Mesendoderm (in vitro differentiated cells): Measurements from ENCODE around the gene CALD1.

ENCODE experiments used
- DNase-seq: peaks from one replicate; pipeline ENCODE4 v3.0.0; 2013
- H2AK5ac ChIP-seq: 2 replicates; pipeline ENCODE4 v1.6.1; 2013; ENCODE audit warnings: low read length, inconsistent platforms
- H2BK120ac ChIP-seq: 2 replicates; pipeline ENCODE4 v1.6.1; 2013; ENCODE audit warnings: low read depth, mild to moderate bottlenecking, low read length, moderate library complexity, mixed read lengths
- H2BK15ac ChIP-seq: replicated peaks from 2 replicates; pipeline ENCODE4 v1.6.1; 2013; ENCODE audit warnings: low read depth, mild to moderate bottlenecking, moderate library complexity
- H2BK5ac ChIP-seq: 2 replicates; pipeline ENCODE4 v1.6.1; 2013; ENCODE audit warnings: low read length, inconsistent platforms
- H3K18ac ChIP-seq: 2 replicates; pipeline ENCODE4 v1.6.1; 2013; ENCODE audit warnings: mild to moderate bottlenecking, low read length, mixed read lengths
- H3K23ac ChIP-seq: one replicate; pipeline ENCODE4 v1.6.1; 2013; ENCODE audit warnings: low read length
- H3K27ac ChIP-seq: 2 replicates; pipeline ENCODE4 v1.5.1; 2013; ENCODE audit warnings: low read depth, mild to moderate bottlenecking, inconsistent platforms, low read length, moderate library complexity
- H3K27me3 ChIP-seq: 2 replicates; pipeline ENCODE4 v1.6.1; 2013; ENCODE audit warnings: low read length, control low read depth, mild to moderate bottlenecking, inconsistent platforms; ENCODE audit not compliant: insufficient read depth, poor library complexity
- H3K36me3 ChIP-seq: 2 replicates; pipeline ENCODE4 v1.6.1; 2013; ENCODE audit warnings: low read length, inconsistent platforms; ENCODE audit not compliant: control insufficient read depth, insufficient read depth
- H3K4ac ChIP-seq: one replicate; pipeline ENCODE4 v1.6.1; 2013; ENCODE audit warnings: low read depth, mild to moderate bottlenecking, low read length, moderate library complexity
- H3K4me1 ChIP-seq: 2 replicates; pipeline ENCODE4 v1.6.1; 2013; ENCODE audit warnings: low read depth, low read length, inconsistent platforms; ENCODE audit not compliant: control insufficient read depth
- H3K4me2 ChIP-seq: 2 replicates; pipeline ENCODE4 v1.6.1; 2013; ENCODE audit warnings: low read length
- H3K4me3 ChIP-seq: 2 replicates; pipeline ENCODE4 v1.5.1; 2013; ENCODE audit warnings: mild to moderate bottlenecking, low read length
- H3K56ac ChIP-seq: one replicate; pipeline ENCODE4 v1.6.1; 2013; ENCODE audit warnings: low read length
- H3K79me1 ChIP-seq: 2 replicates; pipeline ENCODE4 v1.6.1; 2013; ENCODE audit warnings: low read length, inconsistent platforms
- H3K79me2 ChIP-seq: 2 replicates; pipeline ENCODE4 v1.6.1; 2013; ENCODE audit warnings: mild to moderate bottlenecking, low read length; ENCODE audit not compliant: control insufficient read depth, insufficient read depth
- H3K9ac ChIP-seq: 2 replicates; pipeline ENCODE4 v1.6.1; 2013; ENCODE audit warnings: low read length, inconsistent platforms
- H4K5ac ChIP-seq: one replicate; pipeline ENCODE4 v1.6.1; 2013; ENCODE audit warnings: low read length
- H4K8ac ChIP-seq: one replicate; pipeline ENCODE4 v1.6.1; 2013; ENCODE audit warnings: low read depth, mild to moderate bottlenecking, control low read depth, low read length, moderate library complexity
- WGBS: extraction: QIAGEN DNeasy Blood & Tissue Kit; methylation state at CpG from one replicate; pipeline ENCODE4 v1.1.7; 2013; ENCODE audit warnings: low lambda C conversion rate, missing lambda C conversion rate; ENCODE audit not compliant: insufficient coverage; ENCODE audit errors: extremely low coverage; 5-methylcytosine and 5-hydroxymethylcytosine counted together

The CALD1 gene

DNA sequence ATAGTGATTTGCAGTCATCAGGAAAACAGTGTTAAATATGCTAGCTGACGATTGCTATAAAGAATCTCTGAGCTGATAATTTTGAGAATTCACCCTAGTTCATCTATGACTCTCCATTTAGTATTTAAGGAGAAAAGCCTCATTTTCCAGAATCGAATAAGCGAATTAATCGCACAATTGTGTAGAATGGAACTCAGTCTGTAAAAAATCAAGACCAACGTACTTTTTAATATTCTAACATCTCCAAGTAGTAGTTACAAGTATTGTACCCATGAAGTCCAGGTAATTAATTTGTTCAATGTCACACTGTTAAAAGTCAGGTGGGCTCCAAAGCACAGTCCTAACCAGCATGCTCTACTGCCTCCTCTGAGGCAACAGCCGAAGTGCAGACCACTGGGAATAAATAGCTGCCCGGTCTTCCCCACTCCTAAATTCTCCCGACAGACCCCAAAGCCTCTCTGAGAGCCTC, 206.5 kb downstream of the CALD1 start:
- Histone ChIP-seq H3K4ac (no peak overlapping the region), H3K9ac (peak overlapping the region; percentile 64), H4K5ac (no peak overlapping the region), H3K4me2 (peak overlapping the region; percentile 50), H3K18ac (no peak overlapping the region), H2BK15ac (no peak overlapping the region), H3K27ac (no peak overlapping the region), H3K4me3 (no peak overlapping the region), H3K4me1 (no peaks in the 10 kb centered on the region), H3K79me2 (peaks cover 2% of the 10 kb centered on the region), H4K8ac (peak overlapping the region; percentile 83), H3K79me1 (peaks cover 3% of the 10 kb centered on the region), H3K27me3 (no peaks in the 10 kb centered on the region), H2AK5ac (no peak overlapping the region), H2BK5ac (no peak overlapping the region), H3K36me3 (no peaks in the 10 kb centered on the region), H3K56ac (peak overlapping the region; percentile 86), H3K23ac (no peak overlapping the region), H2BK120ac (no peak overlapping the region)
- WGBS = no CpG with 5 or more reads among the region's 8 CpGs
- no peak for DNase-seq

- peak within 1 kb of the TSS; percentile 46 for H3K4ac ChIP-seq
- DNase-seq = peak; percentile 99
- H3K79me2 ChIP-seq = peaks cover 2% of the 10 kb centered on the region
- H3K4me2 ChIP-seq = peak within 1 kb of the TSS; percentile 99
- no peak within 1 kb of the TSS for H2BK5ac ChIP-seq
- no CpG with 5 or more reads among the region's 70 CpGs for WGBS
- H3K27ac ChIP-seq = peak within 1 kb of the TSS; percentile 51
- peak within 1 kb of the TSS; percentile 83 for H4K8ac ChIP-seq
- peaks cover 2% of the 10 kb centered on the region for H3K4me1 ChIP-seq
- H3K23ac ChIP-seq = no peak within 1 kb of the TSS
- no peaks in the 10 kb centered on the region for H3K27me3 ChIP-seq
- H3K9ac ChIP-seq = peak within 1 kb of the TSS; percentile 83
- H2BK15ac ChIP-seq = no peak within 1 kb of the TSS
- H2BK120ac ChIP-seq = no peak within 1 kb of the TSS
- peaks cover 3% of the 10 kb centered on the region for H3K79me1 ChIP-seq
- peak within 1 kb of the TSS; percentile 53 for H3K18ac ChIP-seq
- H4K5ac ChIP-seq = no peak within 1 kb of the TSS
- no peak within 1 kb of the TSS for H2AK5ac ChIP-seq
- peak within 1 kb of the TSS; percentile 75 for H3K4me3 ChIP-seq
- peak within 1 kb of the TSS; percentile 94 for H3K56ac ChIP-seq
- H3K36me3 ChIP-seq = no peaks in the 10 kb centered on the region
Observed at GRCh38 chr7:134986363-134987251, 207.2 kb downstream of the CALD1 start, which contains the start of gene AGBL3. Gene AGBL3, plus strand, starts transcription at chr7:134986508. Its CDS starts 1,426 bp downstream, at chr7:134987934.

GRCh38 chr7:134988161-134988560, 208.7 kb downstream of the CALD1 start:
- no peak overlapping the region for H4K8ac ChIP-seq

DNA sequence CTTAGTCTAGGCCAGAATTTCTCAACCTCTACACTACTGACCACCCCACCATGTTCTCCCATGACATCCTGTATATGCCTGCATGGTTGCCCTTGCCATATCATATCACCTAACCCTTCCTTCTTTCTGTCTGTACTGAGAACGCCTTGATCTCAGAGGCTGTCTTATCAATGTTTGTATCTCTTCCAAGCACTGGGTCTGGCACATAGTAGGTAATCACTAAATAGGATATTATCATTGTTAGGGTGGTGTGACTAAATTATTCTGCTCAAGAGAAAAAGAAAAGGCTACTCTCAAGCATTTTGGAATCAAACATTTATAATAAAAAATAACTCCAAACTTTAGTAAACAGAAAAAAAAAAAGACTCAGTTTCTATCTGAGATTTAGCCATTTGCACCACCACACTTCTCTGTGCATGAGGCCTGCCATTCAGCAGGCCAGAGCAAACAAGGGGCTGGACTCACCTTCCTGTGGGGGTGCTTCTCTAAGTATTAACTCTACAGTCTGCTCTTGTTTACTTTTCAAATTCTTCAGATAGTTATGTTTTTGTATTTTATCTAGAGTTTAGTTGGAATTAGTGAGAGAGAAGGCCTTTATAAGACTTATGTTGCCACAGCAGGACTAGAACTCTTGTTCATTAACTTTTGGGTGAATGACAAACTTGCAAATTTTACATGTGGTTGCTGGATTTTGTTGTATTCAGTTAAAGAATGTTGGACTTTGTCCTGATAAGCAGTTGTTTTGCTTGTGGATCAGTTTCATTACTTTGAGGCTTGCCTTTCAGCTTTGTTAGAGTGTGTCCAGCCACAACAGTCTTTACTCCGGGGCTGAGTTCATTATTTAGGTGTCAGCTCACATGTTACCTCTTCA, 212.3 kb downstream of the CALD1 start:
- H3K79me1 ChIP-seq = peaks cover 3% of the 10 kb centered on the region
- H3K4me3 ChIP-seq = no peak overlapping the region
- H3K4me2 ChIP-seq = no peak overlapping the region
- no peak overlapping the region for H3K56ac ChIP-seq
- H2BK5ac ChIP-seq = no peak overlapping the region
- H3K4me1 ChIP-seq = peaks cover 2% of the 10 kb centered on the region
- DNase-seq = no peak
- H2BK120ac ChIP-seq = no peak overlapping the region
- no peak overlapping the region for H2AK5ac ChIP-seq
- H3K27me3 ChIP-seq = no peaks in the 10 kb centered on the region
- H3K36me3 ChIP-seq = no peaks in the 10 kb centered on the region
- H3K79me2 ChIP-seq = peaks cover 2% of the 10 kb centered on the region
- no peak overlapping the region for H2BK15ac ChIP-seq
- no peak overlapping the region for H3K4ac ChIP-seq
- no peak overlapping the region for H4K8ac ChIP-seq
- WGBS = no CpG with 5 or more reads among the region's 2 CpGs
- H3K23ac ChIP-seq = no peak overlapping the region
- H3K9ac ChIP-seq = no peak overlapping the region
- no peak overlapping the region for H4K5ac ChIP-seq
- no peak overlapping the region for H3K27ac ChIP-seq
- no peak overlapping the region for H3K18ac ChIP-seq

More at GRCh38 chr7:134988161-134988560, 208.7 kb downstream of the CALD1 start:
- Histone ChIP-seq H4K5ac (no peak overlapping the region), H2BK5ac (no peak overlapping the region), H3K4me2 (no peak overlapping the region), H3K79me2 (peaks cover 2% of the 10 kb centered on the region), H3K18ac (no peak overlapping the region), H3K23ac (no peak overlapping the region), H3K36me3 (no peaks in the 10 kb centered on the region), H3K27ac (no peak overlapping the region), H3K9ac (no peak overlapping the region), H3K4me3 (no peak overlapping the region), H3K79me1 (peaks cover 3% of the 10 kb centered on the region), H3K4me1 (peaks cover 2% of the 10 kb centered on the region), H3K56ac (no peak overlapping the region), H3K4ac (no peak overlapping the region), H2BK15ac (no peak overlapping the region), H2BK120ac (no peak overlapping the region), H2AK5ac (no peak overlapping the region), H3K27me3 (no peaks in the 10 kb centered on the region)
- DNase-seq = no peak
- WGBS = 100% methylated on average over 1 of the region's 5 CpGs

GRCh38 chr7:134992626-134993179, 213.3 kb downstream of the CALD1 start:
- WGBS = no CpG with 5 or more reads among the region's 6 CpGs
- Histone ChIP-seq H3K18ac (no peak overlapping the region), H3K27me3 (no peaks in the 10 kb centered on the region), H3K4me2 (no peak overlapping the region), H3K4me1 (peaks cover 2% of the 10 kb centered on the region), H4K5ac (no peak overlapping the region), H2BK5ac (no peak overlapping the region), H2BK15ac (no peak overlapping the region), H3K4ac (no peak overlapping the region), H3K79me1 (no peaks in the 10 kb centered on the region), H2BK120ac (no peak overlapping the region), H2AK5ac (no peak overlapping the region), H3K36me3 (no peaks in the 10 kb centered on the region), H4K8ac (no peak overlapping the region), H3K56ac (no peak overlapping the region), H3K4me3 (no peak overlapping the region), H3K9ac (no peak overlapping the region), H3K27ac (no peak overlapping the region), H3K23ac (no peak overlapping the region), H3K79me2 (no peaks in the 10 kb centered on the region)
- no peak for DNase-seq
